ENCODE measurements around the gene ADAMTSL1.

The ADAMTSL1 gene, protein sequence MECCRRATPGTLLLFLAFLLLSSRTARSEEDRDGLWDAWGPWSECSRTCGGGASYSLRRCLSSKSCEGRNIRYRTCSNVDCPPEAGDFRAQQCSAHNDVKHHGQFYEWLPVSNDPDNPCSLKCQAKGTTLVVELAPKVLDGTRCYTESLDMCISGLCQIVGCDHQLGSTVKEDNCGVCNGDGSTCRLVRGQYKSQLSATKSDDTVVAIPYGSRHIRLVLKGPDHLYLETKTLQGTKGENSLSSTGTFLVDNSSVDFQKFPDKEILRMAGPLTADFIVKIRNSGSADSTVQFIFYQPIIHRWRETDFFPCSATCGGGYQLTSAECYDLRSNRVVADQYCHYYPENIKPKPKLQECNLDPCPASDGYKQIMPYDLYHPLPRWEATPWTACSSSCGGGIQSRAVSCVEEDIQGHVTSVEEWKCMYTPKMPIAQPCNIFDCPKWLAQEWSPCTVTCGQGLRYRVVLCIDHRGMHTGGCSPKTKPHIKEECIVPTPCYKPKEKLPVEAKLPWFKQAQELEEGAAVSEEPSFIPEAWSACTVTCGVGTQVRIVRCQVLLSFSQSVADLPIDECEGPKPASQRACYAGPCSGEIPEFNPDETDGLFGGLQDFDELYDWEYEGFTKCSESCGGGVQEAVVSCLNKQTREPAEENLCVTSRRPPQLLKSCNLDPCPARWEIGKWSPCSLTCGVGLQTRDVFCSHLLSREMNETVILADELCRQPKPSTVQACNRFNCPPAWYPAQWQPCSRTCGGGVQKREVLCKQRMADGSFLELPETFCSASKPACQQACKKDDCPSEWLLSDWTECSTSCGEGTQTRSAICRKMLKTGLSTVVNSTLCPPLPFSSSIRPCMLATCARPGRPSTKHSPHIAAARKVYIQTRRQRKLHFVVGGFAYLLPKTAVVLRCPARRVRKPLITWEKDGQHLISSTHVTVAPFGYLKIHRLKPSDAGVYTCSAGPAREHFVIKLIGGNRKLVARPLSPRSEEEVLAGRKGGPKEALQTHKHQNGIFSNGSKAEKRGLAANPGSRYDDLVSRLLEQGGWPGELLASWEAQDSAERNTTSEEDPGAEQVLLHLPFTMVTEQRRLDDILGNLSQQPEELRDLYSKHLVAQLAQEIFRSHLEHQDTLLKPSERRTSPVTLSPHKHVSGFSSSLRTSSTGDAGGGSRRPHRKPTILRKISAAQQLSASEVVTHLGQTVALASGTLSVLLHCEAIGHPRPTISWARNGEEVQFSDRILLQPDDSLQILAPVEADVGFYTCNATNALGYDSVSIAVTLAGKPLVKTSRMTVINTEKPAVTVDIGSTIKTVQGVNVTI (N-terminal part only)

GRCh38 chr9:18473652-18474279 is at the start of gene ADAMTSL1:
Gene ADAMTSL1 (plus strand): TSS chr9:18474153. CDS start chr9:18474233, 80 bp downstream.
- DNase-seq, result peak; percentile 25

DNA sequence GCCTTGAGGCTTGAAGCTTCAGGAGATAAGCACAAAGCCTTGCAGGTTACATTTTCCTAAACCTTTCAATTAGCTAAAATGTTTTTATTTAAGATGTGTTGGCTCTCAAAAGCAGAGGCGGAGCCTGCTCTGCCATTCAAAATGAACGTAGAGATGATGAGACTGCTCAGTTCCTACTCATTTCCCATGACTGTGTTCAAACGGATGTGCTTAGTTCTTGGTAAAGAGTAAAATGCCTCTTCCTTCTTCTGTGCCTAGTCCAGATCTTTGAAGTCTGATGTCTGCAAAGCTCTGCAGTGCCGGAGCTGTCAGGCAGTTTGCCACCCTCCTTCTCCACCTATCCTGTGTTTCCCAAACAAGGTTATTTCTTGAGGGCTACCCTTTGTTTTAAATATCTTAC is 46.3 kb upstream of the ADAMTSL1 start:
- DNase-seq, result no peak

DNA sequence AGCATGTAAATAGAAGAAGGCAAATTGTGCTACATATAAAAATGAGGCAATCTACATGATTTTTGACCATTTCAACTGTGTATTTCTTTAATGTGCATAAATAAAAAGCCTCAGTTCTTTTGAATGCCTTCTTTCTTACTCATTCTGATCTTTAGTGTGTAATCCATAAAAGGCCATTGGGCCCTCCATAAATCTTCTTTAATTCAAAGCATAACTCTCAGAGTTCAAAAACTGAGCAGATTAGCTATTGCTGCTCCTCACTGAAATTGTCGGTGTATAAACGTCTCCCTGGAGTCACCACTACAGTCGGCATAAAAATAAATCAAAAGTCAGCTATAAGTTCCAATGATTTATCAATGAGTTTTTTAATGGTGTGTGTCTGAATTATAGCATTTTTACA is 45.3 kb upstream of the ADAMTSL1 start:
- DNase-seq, result no peak

GRCh38 chr9:18429070-18429469 is 44.9 kb upstream of the ADAMTSL1 start:
- no peak for DNase-seq

- no peak for DNase-seq
These were observed 40.3 kb upstream of the ADAMTSL1 start for GRCh38 chr9:18433620-18434019.

- no peak for DNase-seq
These were observed 36.4 kb upstream of the ADAMTSL1 start for GRCh38 chr9:18437315-18438201.

GRCh38 chr9:18438300-18438925 is 35.5 kb upstream of the ADAMTSL1 start:
- no peak for DNase-seq

GRCh38 chr9:18438951-18439350 is 35.0 kb upstream of the ADAMTSL1 start:
- no peak for DNase-seq

DNA sequence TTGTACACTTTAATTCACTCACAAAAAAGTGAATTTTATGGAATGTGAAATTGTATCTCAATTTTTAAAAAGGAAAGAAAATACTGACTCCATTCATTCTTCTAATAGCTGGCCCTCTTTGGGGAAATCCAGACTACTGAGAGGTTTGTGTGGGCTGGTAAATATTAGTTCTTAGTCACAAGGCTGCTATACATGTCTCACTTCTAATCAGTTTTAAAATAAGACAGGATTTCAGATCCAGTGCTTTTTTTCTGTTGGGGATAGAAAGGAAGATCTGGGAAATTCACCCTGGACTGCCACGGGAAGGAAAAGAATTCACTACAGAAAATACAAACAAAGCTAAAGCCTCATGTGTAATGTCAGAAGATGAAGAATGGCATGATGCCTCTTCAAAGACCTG is 32.7 kb upstream of the ADAMTSL1 start:
- DNase-seq, result no peak

GRCh38 chr9:18442629-18443491 is 31.1 kb upstream of the ADAMTSL1 start:
- DNase-seq, result peak; percentile 76

DNA sequence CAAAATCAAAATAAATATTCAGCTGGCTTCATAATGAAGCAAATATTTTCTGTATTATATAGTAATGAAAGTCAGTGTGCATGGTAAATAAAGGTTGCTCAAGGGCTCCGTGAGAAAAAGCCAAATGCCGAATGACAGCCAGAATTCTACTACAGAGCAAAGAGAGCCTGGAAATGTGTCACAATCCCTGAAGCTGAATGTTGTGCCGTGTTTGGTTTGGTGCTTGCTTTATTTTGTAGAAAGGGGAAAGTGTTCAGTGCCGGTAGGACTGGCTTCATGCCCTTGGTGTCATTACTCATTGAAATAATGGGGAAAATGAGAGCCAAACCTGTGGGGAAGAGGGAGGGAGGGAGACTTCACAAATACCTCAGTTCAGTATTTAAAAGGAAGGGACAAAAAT is 26.8 kb upstream of the ADAMTSL1 start:
- DNase-seq, result no peak

DNA sequence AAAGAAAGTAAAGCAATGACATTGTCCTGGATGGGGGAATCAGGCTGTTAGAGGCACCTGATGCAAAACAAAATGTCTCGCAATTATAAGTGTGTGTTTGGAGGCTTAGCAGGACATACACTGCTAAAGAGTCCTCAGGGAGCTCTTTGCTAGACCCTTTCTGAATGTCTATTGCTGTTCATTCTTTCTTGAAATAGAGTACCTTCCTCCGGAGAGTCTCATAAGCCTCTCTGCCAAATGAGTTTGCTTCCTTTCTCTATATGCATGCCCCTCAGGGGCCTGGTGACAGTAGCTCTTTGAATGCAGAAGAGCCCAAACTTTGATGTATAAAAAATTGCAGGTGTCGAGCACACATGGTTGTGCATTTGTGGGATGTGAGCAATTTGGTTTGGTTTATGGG is 26.4 kb upstream of the ADAMTSL1 start:
- DNase-seq, result no peak

GRCh38 chr9:18448101-18448500 is 25.9 kb upstream of the ADAMTSL1 start:
- DNase-seq, result no peak

- no peak for DNase-seq
These were observed 22.5 kb upstream of the ADAMTSL1 start for GRCh38 chr9:18451406-18451805.

GRCh38 chr9:18452276-18452675 is 21.7 kb upstream of the ADAMTSL1 start:
- DNase-seq, result no peak

DNA sequence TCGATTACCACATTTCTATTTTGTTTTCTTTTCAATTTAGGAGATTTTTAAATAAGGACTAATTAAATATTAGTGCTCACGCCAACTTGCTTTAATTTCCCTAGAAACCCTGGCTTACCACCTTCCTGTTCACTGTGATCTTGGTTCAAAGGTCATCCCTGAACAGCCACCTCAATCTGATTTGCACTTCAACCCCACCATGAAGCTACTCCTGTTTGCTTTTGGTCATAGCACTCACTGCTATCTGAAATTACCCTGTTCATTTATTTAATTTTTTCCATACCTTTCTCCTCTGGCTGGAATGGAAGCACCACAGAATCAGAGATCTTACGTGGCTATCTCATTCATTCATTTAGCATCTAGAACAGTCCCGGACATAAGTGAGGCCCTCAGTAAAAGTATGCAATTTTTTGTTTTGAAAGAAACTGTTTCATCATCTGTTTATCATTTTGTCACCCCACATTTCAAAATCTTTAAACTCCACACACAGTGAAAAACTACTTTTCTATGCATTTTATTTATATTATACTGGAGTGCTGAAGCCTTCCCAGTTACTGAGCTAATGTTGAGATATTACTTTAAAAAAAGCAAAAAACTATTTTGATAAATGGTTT is 17.2 kb upstream of the ADAMTSL1 start:
- no peak for DNase-seq

DNA sequence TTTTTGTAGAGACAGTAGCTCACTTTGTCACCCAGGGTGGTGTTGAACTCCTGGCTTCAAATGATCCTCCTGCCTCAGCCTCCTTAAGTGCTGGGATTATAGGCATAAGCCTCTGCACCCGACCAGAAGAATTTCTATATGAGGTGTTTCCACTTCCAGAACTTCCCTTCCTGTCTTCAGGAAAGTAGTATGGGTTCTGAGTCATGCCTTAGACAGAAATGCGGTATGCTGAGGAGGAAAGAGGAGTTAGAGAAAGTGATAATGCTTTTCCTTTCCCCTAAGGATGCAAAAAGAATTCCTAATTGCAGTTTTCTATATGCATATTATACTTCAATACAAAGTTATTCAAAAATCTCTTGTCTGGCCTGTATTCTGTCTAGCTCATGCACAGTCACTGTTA is 16.4 kb upstream of the ADAMTSL1 start:
- no peak for DNase-seq

DNA sequence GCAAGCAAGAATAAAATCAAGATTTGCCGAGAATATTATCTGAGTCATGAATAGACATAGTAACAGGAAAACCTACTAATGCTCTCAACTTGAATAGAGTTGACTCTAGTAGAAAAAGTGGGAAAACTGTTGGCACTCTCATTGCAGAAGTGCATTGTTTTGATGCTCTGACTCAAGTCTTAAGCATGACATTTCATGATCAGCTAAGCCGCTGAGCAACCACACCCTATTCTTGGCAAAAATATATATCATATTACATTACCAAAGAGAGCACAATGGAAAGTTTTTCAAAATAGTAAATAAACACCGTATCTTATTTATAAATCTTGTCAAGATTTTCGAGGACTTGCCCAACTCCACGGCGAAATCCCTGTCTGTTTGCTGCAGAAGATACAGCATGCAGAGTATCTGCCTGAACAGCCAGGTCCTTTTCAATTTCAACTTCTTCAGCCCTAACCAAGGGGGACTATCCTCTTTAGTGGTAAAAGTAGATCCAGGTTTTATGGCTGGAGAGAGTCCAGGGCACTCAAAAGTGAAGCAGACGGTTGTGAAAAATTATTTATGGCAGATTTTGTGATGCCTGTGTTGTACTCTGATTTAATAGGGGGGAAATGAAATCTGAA is 13.9 kb upstream of the ADAMTSL1 start:
- DNase-seq, result no peak

- no peak for DNase-seq
These were observed 12.5 kb upstream of the ADAMTSL1 start for GRCh38 chr9:18461496-18461895.
